ENCODE measurements around the gene BOLA3.

GRCh38 chr2:74174909-74175308 is 27.2 kb upstream of the BOLA3 start:
- TF ChIP-seq CTCF (IDR thresholded peaks at IDR 0.05) (no peak), POLR2A (IDR thresholded peaks at IDR 0.05) (no peak)

Data from thyroid gland (tissue), 4 donors.